PC-9 (cell line): ENCODE data around the gene SDC1. TPM values are rescaled to one million over a fixed set of nuclear protein-coding genes. Genes with fewer than 3 reads are reported as not detected.

ENCODE experiments used
- BruUV-seq: library from RNA; stranded (reverse); fragments of 400-500 nt; replicated peaks from 2 replicates; lab custom pipeline; 2021; lab: Mats Ljungman, UMichigan
- CTCF ChIA-PET: fragments of 300-600 bp; sonication (Branson Sonifier 250); formaldehyde crosslinking; loops from one replicate; lab custom pipeline; 2022; ENCODE audit warnings: antibody characterized with exemption; lab: Charles Lee
- POLR2A ChIA-PET: fragments of 300-600 bp; sonication (Branson Sonifier 250); formaldehyde crosslinking; loops from one replicate; lab custom pipeline; 2022; ENCODE audit warnings: antibody characterized with exemption; ENCODE audit not compliant: unreplicated experiment; lab: Charles Lee
- DNase-seq, 2 experiments: peaks; one replicate each; pipeline versions ENCODE4 v3.0.0 to v3.0.0-alpha.2; 2015 to 2022; ENCODE audit warnings: mixed read lengths in 1 of 2
- H2AFZ ChIP-seq: fragments of 200-600 bp; sonication (generic); 2 replicates; pipeline ENCODE4 v1.8.1; 2017; ENCODE audit warnings: antibody characterized with exemption
- H3F3A ChIP-seq: fragments of 200-600 bp; sonication (generic); 2 replicates; pipeline ENCODE4 v1.8.1; 2017; ENCODE audit warnings: antibody characterized with exemption, mild to moderate bottlenecking, low read depth; ENCODE audit not compliant: insufficient read depth
- H3K27ac ChIP-seq: fragments of 200-600 bp; sonication (generic); 2 replicates; pipeline ENCODE4 v1.6.1; 2016; ENCODE audit warnings: mixed run types
- H3K27me3 ChIP-seq: fragments of 200-600 bp; sonication (generic); 2 replicates; pipeline ENCODE4 v1.6.1; 2016; ENCODE audit warnings: low read depth, mixed run types; ENCODE audit not compliant: insufficient read depth
- H3K36me3 ChIP-seq: fragments of 200-600 bp; sonication (generic); 2 replicates; pipeline ENCODE4 v1.6.1; 2016; ENCODE audit warnings: low read depth, mixed run types
- H3K4me1 ChIP-seq: fragments of 200-600 bp; sonication (generic); replicated peaks from 2 replicates; pipeline ENCODE4 v1.6.1; 2016; ENCODE audit warnings: mixed run types; ENCODE audit not compliant: insufficient read depth
- H3K4me2 ChIP-seq: fragments of 200-600 bp; sonication (generic); 2 replicates; pipeline ENCODE4 v1.6.1; 2017; ENCODE audit warnings: mixed run types
- H3K4me3 ChIP-seq: fragments of 200-600 bp; sonication (generic); 2 replicates; pipeline ENCODE4 v1.6.1; 2016; ENCODE audit warnings: mixed run types
- H3K79me2 ChIP-seq: fragments of 200-600 bp; sonication (generic); 2 replicates; pipeline ENCODE4 v1.6.1; 2017; ENCODE audit warnings: low read depth, mixed run types
- H3K9me2 ChIP-seq: fragments of 200-600 bp; sonication (generic); 2 replicates; pipeline ENCODE4 v1.8.1; 2017; ENCODE audit warnings: mild to moderate bottlenecking; ENCODE audit not compliant: insufficient read depth
- H3K9me3 ChIP-seq: fragments of 200-600 bp; sonication (generic); 2 replicates; pipeline ENCODE4 v1.8.1; 2016; ENCODE audit warnings: low read depth; ENCODE audit not compliant: insufficient read depth
- H4K20me1 ChIP-seq: fragments of 200-600 bp; sonication (generic); 2 replicates; pipeline ENCODE4 v1.8.1; 2017; ENCODE audit not compliant: insufficient read depth
- EZH2 ChIP-seq: fragments of 200-600 bp; sonication (generic); IDR thresholded peaks from 2 replicates; pipeline ENCODE4 v1.8.0; 2017; ENCODE audit warnings: antibody characterized with exemption, low read depth
- intact Hi-C: fragments of 100-400 bp; cut with micrococcal nuclease; formaldehyde crosslinking; loops from one replicate; pipeline ENCODE4 v1.10.0; 2022; ENCODE audit not compliant: unreplicated experiment
- total RNA-seq: library from RNA; stranded (reverse); gene quantifications from 2 replicates; pipeline ENCODE4 v1.2.3, GENCODE V29; 2021
- TF ChIP-seq, protein P1 (sequence below): fragments of 200-600 bp; sonication (generic); conservative IDR thresholded peaks from 2 replicates; pipeline ENCODE4 v1.6.1; 2017; ENCODE audit warnings: mixed run types, antibody characterized with exemption, mild to moderate bottlenecking, moderate library complexity

Gene SDC1
- total RNA-seq, 1 experiment from 2014 or later, result 128 TPM

DNA sequence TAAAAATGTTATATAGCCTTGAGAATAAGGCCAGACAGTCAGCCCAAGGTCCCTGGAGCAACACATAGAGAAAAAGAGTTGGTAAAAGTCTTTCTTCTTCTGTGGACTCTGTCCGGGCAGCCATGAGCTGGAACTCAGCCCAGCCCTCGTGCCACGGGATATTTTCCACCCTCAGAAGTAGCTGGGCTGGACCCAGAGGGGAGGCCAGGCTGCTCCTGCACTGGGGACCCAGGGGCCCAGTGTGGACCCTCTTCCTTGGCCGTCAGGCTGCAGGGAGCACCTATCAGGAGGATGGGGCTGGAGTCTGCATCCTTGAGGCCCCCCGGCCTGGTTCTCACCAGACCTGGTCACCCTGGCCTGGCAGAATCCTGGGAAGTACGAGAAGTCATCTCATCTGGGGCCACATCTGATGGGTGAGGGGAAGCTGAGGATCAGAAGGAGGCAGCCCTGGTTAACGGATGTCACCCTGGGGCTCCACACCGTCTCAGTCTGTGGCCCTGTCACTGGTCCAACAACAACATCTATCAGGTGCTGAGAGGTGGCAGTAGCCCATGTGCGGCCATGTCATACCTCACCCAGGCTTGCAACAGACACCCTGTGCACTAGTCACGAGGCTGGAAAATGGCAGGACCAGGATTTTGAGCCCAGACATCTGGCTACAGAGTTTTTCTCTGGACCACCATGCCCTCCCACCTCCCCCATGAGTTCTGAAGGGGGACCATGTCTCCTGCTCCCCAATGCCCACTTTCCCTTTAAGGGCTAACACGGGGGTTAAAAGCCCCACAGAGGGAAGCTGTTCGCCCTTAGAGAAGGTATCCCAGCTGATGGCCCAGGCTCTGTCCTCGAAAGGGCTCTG lies 33.0 kb downstream of the SDC1 start:
- Histone ChIP-seq H3K79me2 (no peaks in the 10 kb centered on the region), H3K36me3 (no peaks in the 10 kb centered on the region), H4K20me1 (no peaks in the 10 kb centered on the region), H3K4me3 (no peak overlapping the region), H3K27me3 (no peaks in the 10 kb centered on the region), H3K4me2 (no peak overlapping the region), H3F3A (no peaks in the 10 kb centered on the region; the same call in 1 of the 2 replicates), H2AFZ (no peak overlapping the region), H3K4me1 (peaks cover 13% of the 10 kb centered on the region), H3K27ac (no peak overlapping the region), H3K9me3 (no peaks in the 10 kb centered on the region), H3K9me2 (no peaks in the 10 kb centered on the region)
- POLR2A ChIA-PET, result no interaction called here
- CTCF ChIA-PET, result no interaction called here
- intact Hi-C loops, result no loop called here
- TF ChIP-seq, protein P1, sequence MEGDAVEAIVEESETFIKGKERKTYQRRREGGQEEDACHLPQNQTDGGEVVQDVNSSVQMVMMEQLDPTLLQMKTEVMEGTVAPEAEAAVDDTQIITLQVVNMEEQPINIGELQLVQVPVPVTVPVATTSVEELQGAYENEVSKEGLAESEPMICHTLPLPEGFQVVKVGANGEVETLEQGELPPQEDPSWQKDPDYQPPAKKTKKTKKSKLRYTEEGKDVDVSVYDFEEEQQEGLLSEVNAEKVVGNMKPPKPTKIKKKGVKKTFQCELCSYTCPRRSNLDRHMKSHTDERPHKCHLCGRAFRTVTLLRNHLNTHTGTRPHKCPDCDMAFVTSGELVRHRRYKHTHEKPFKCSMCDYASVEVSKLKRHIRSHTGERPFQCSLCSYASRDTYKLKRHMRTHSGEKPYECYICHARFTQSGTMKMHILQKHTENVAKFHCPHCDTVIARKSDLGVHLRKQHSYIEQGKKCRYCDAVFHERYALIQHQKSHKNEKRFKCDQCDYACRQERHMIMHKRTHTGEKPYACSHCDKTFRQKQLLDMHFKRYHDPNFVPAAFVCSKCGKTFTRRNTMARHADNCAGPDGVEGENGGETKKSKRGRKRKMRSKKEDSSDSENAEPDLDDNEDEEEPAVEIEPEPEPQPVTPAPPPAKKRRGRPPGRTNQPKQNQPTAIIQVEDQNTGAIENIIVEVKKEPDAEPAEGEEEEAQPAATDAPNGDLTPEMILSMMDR, result 0 out of 2 replicates have a peak, but pooled peaks have one; percentile 38
- TF ChIP-seq EZH2, result no peak
- DNase-seq, result no peak
- no TSS peak for BruUV-seq

DNA sequence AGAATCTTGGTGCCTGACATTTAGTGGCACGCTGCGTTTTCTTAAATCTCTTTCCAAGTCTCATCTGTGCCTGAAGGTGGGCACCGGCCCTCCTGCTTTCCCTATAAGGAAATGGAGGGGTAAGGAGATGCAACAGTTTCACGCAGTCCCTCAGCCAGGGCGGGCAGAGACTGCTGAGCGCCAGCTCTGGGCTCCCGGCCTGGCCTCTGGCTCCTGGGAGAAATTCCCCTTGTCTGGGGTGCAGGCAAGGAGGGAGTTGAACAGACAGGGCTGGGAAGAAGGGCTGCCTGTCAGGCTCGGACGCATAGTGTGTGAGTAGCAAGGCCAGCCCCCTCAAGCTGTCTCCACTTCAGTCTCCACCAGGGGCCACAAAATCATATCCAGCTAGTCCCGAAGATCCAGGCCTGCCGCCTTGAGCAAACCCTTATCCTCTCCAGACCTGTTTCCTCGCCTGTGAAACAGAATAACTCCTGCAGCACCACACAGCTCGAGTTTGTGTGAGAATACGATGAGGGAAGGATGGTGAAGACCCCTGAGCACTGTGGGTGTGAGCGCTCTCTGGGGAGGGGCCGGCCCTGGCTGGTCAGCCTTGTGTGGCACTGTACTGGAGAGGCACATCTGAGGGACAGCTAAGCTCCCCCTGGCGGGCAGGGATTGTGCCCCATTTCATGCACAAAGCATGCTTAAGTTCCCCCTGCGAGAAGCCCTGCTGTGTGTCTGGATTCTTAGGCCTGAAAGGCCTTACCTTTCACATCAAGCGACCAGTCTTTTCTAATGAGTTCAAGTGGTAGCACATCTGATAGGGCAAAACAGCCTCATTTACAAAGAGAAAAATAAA lies 33.8 kb downstream of the SDC1 start:
- H3K36me3 ChIP-seq, result no peaks in the 10 kb centered on the region
- CTCF ChIA-PET, result interaction anchor here (1.1 kb wide), 1 partner anchor 41 kb away, joined by 3 read pairs; no protein-coding TSS in a partner anchor
- no peaks in the 10 kb centered on the region for H3K9me3 ChIP-seq
- H3F3A ChIP-seq, result peaks cover 2% of the 10 kb centered on the region; the same call in 1 of the 2 replicates
- H3K79me2 ChIP-seq, result no peaks in the 10 kb centered on the region
- no peak overlapping the region for H3K4me2 ChIP-seq
- no TSS peak for BruUV-seq
- H2AFZ ChIP-seq, result no peak overlapping the region
- H3K9me2 ChIP-seq, result no peaks in the 10 kb centered on the region
- intact Hi-C loops, result no loop called here
- peaks cover 19% of the 10 kb centered on the region for H3K4me1 ChIP-seq
- TF ChIP-seq, protein P1, result peak; percentile 83
- no peak for TF ChIP-seq EZH2
- peak; percentile 57 to 64 for DNase-seq
- no peaks in the 10 kb centered on the region for H3K27me3 ChIP-seq
- H3K4me3 ChIP-seq, result no peak overlapping the region
- POLR2A ChIA-PET, result no interaction called here
- no peaks in the 10 kb centered on the region for H4K20me1 ChIP-seq
- H3K27ac ChIP-seq, result no peak overlapping the region

DNA sequence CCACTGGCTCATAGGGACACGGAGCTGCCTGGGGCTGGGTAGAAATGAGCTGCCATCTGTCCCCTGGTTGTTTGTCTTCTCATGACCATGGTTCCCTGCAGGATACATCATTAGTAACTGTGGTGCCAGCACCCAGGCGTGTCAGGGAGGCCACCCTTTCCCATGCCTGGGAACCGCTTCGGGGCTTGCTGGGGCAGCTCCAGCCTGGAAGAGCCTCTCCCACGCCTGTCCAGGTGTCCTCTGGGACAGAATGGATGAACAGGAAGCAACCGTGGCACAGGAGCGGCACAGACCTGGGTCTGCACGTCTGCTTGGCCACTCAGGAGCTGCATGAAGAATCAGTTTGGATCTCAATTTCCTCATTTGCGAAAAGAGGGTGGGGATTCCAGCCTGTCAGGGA lies 34.8 kb downstream of the SDC1 start:
- H3K36me3 ChIP-seq, result no peaks in the 10 kb centered on the region
- intact Hi-C loops, result no loop called here
- H3K4me2 ChIP-seq, result no peak overlapping the region
- no peaks in the 10 kb centered on the region for H4K20me1 ChIP-seq
- ChIA-PET POLR2A (no interaction called here), CTCF (interaction anchor here (1.1 kb wide), 1 partner anchor 42 kb away, joined by 3 read pairs; no protein-coding TSS in a partner anchor)
- H3K79me2 ChIP-seq, result no peaks in the 10 kb centered on the region
- TF ChIP-seq, protein P1, result no peak
- no peak for TF ChIP-seq EZH2
- no peak for DNase-seq
- peaks cover 10% of the 10 kb centered on the region; the same call in 1 of the 2 replicates for H3F3A ChIP-seq
- BruUV-seq, result no TSS peak
- no peaks in the 10 kb centered on the region for H3K9me2 ChIP-seq
- H3K27ac ChIP-seq, result no peak overlapping the region
- no peaks in the 10 kb centered on the region for H3K9me3 ChIP-seq
- peaks cover 29% of the 10 kb centered on the region for H3K4me1 ChIP-seq
- H3K27me3 ChIP-seq, result no peaks in the 10 kb centered on the region
- H3K4me3 ChIP-seq, result no peak overlapping the region
- no peak overlapping the region for H2AFZ ChIP-seq
